ENCODE data around the gene MICAL2. TPM values are rescaled to one million over a fixed set of nuclear protein-coding genes. Genes with fewer than 3 reads are reported as not detected.

MICAL2 gene
- total and polyA plus RNA-seq, 2 of the 8 experiments (the other 6 are each of a cell fraction or from before 2014, with no cell fraction given), result 1.3 to 4.1 TPM

DNA sequence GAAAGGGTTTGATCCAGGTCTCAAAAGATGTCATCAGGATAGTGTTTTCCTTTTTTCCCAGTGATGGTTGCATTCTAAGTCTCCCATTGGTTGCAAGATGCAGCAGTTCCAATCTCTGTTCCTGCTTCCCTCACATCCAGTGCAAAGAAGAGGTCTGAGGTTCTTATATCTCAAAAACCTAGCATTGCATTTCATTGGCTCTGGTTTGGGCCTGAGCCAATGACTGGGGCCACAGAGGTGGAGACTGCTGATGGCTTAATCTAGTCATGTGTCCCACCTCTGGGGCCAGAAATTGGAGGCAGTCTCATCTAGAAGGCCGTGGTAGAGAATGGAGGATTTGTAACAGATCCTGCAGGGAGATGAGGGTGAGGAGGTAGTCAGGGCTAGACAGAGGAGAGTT lies 13.2 kb upstream of the MICAL2 start:
- Histone ChIP-seq H3K23me2 (ENCODE audit: low read depth, low read length) (no peaks in the 10 kb centered on the region), H3K4me2 (ENCODE audit: insufficient read depth in 1 of 2, low read depth in 2 of 2, low read length in 2 of 2) (no peak overlapping the region), H3K14ac (ENCODE audit: insufficient read length) (no peak overlapping the region), H3K4me3 (ENCODE audit: extremely low read depth in 1 of 4, insufficient read depth in 2 of 4, low read depth in 3 of 4, low read length in 4 of 4) (no peak overlapping the region), H3K18ac (ENCODE audit: extremely low read depth, low read length) (no peak overlapping the region), H3K79me1 (ENCODE audit: low read depth, low read length) (no peaks in the 10 kb centered on the region), H2BK15ac (ENCODE audit: low read length) (no peak overlapping the region), H2BK12ac (ENCODE audit: low read depth, low read length) (no peak overlapping the region), H2AK5ac (ENCODE audit: low read depth, low read length) (no peak overlapping the region), H2AFZ (ENCODE audit: low read length) (no peak overlapping the region), H3K9ac (replicated peaks in 1 of 4; ENCODE audit: extremely low read depth in 1 of 4, low read depth in 3 of 4, low read length in 3 of 4) (no peak overlapping the region), H4K91ac (replicated peaks; ENCODE audit: insufficient read length, low read length) (no peak overlapping the region), H4K5ac (ENCODE audit: insufficient read length, low read depth, low read length) (no peak overlapping the region), H3K27me3 (replicated peaks in 1 of 4; ENCODE audit: control insufficient read depth in 3 of 4, extremely low read depth in 1 of 4, insufficient read depth in 3 of 4, low read length in 3 of 4) (no peaks in the 10 kb centered on the region), H3K4ac (replicated peaks; ENCODE audit: insufficient read length, low read depth, low read length) (no peak overlapping the region), H3K27ac (ENCODE audit: low read depth, low read length) (no peak overlapping the region), H3K4me1 (replicated peaks in 1 of 4; ENCODE audit: control insufficient read depth in 3 of 4, insufficient read depth in 4 of 4, low read length in 3 of 4) (peaks cover 3 to 13% (median 6%) of the 10 kb centered on the region in 4 experiments; a peak in 6 of 7 replicates), H4K8ac (ENCODE audit: extremely low read depth, insufficient read depth, low read length) (no peak overlapping the region), H3K36me3 (ENCODE audit: control insufficient read depth in 2 of 4, insufficient read depth in 4 of 4, low read length in 3 of 4) (no peaks in the 10 kb centered on the region), H2BK120ac (replicated peaks; ENCODE audit: low read depth, low read length) (no peak overlapping the region), H3K9me3 (ENCODE audit: insufficient read depth in 2 of 2, low read depth in 1 of 2, low read length in 1 of 2) (no peaks in the 10 kb centered on the region), H2BK20ac (ENCODE audit: low read length) (no peak overlapping the region), H4K20me1 (replicated peaks in 1 of 2; ENCODE audit: control insufficient read depth in 1 of 2, insufficient read depth in 2 of 2, low read length in 2 of 2) (no peaks in the 10 kb centered on the region), H3K23ac (ENCODE audit: insufficient read length) (no peak overlapping the region), H3K56ac (replicated peaks; ENCODE audit: insufficient read length, low read depth, low read length) (no peak overlapping the region), H3K79me2 (ENCODE audit: control insufficient read depth in 1 of 2, insufficient read depth in 2 of 2, low read length in 2 of 2) (no peaks in the 10 kb centered on the region), H2BK5ac (ENCODE audit: low read depth, low read length) (no peak overlapping the region)
- POLR2A ChIA-PET (ENCODE audit: partially characterized antibody), result no interaction called here
- CTCF ChIA-PET (ENCODE audit: partially characterized antibody), result interaction anchor here (1.5 to 1.8 kb wide), 4 partner anchors 9 to 187 kb away, joined by 3 to 7 read pairs (median 4); no protein-coding TSS in a partner anchor
- no peak for TF ChIP-seq KDM4A (IDR thresholded peaks at IDR 0.05; ENCODE audit: low read depth, low read length, severe bottlenecking)
- TF ChIP-seq SIRT6 (IDR thresholded peaks at IDR 0.05; ENCODE audit: low read length), result no peak
- DNase-seq (ENCODE audit: low read depth in 1 of 2, low spot score in 2 of 2) (no peak), FAIRE-seq (no peak)
- 85% methylated on average over 1 of the region's 1 CpG; no CpG with 5 or more reads in 1 of the 2 experiments for WGBS, 2 experiments (ENCODE audit: extremely low coverage in 1 of 2, insufficient coverage in 1 of 2, insufficient read length in 1 of 2, insufficient replicate concordance in 2 of 2, low coverage in 1 of 2, low lambda C conversion rate in 2 of 2, missing lambda C conversion rate in 1 of 2)

All from H1 (cell line).